Transverse colon (tissue), 3 donors: Measurements from ENCODE around the gene OR2L2.

Experiments used
- EP300 ChIP-seq: sonication (generic); formaldehyde crosslinking; IDR thresholded peaks from one replicate; pipeline ENCODE4 v1.6.1; 2017; ENCODE audit warnings: antibody characterized with exemption, low read depth
- POLR2A ChIP-seq: fragments of 450-650 bp; IDR thresholded peaks from one replicate; pipeline ENCODE4 v1.6.1; 2016; ENCODE audit warnings: antibody characterized with exemption, mild to moderate bottlenecking, moderate library complexity
- TF ChIP-seq, protein P1 (sequence below), 5 experiments: fragments of 200-600 bp in 3 of 5; fragments of 450-650 bp in 2 of 5; sonication (generic) in 3 of 5; IDR thresholded peaks; 1 replicate in 2 of 5; 2 replicates in 3 of 5; pipeline ENCODE4 v1.5.1; 2016 to 2017; ENCODE audit warnings: antibody characterized with exemption in 5 of 5, inconsistent platforms in 3 of 5, mild to moderate bottlenecking in 2 of 5, moderate library complexity in 1 of 5

DNA sequence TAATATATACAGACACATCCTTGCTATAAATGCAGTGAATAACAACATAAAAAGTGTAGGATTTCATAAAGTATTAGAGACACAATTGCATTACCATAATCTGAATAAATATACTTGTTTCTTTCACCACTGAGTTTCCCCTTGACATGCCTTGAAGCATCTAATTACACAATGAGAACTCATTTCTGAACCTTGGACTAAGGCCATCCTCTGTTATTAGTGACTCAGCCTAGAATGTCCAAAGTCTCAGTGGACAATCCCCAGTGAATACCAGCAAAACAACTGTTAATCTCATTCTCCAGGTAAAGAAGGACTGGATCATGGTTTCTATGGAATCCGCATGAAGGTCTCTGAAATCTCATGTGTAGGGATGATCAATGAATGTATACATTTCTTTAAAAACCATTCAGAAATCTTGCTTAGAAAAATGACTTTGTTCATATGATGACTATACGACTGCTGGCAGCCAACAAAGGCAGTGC, 16.6 kb upstream of the OR2L2 start, which contains the start of gene OR2L5:
- TF ChIP-seq POLR2A (no peak), EP300 (no peak)
- TF ChIP-seq, protein P1, sequence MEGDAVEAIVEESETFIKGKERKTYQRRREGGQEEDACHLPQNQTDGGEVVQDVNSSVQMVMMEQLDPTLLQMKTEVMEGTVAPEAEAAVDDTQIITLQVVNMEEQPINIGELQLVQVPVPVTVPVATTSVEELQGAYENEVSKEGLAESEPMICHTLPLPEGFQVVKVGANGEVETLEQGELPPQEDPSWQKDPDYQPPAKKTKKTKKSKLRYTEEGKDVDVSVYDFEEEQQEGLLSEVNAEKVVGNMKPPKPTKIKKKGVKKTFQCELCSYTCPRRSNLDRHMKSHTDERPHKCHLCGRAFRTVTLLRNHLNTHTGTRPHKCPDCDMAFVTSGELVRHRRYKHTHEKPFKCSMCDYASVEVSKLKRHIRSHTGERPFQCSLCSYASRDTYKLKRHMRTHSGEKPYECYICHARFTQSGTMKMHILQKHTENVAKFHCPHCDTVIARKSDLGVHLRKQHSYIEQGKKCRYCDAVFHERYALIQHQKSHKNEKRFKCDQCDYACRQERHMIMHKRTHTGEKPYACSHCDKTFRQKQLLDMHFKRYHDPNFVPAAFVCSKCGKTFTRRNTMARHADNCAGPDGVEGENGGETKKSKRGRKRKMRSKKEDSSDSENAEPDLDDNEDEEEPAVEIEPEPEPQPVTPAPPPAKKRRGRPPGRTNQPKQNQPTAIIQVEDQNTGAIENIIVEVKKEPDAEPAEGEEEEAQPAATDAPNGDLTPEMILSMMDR (IDR thresholded peaks at IDR 0.05) = no peak
